Keratinocyte (primary cell): Measurements from ENCODE around the gene CD96. TPM values are rescaled to one million over a fixed set of nuclear protein-coding genes. Genes with fewer than 3 reads are reported as not detected.

Source experiments
- DNase-seq: peaks from one replicate; pipeline ENCODE4 v3.0.0-alpha.2; 2011; ENCODE audit warnings: low read depth, missing footprints, low spot score
- FAIRE-seq: peaks from 2 replicates; lab custom pipeline; 2011; peaks lifted over from hg19 to GRCh38; lab: Jason Lieb, UNC
- H2AFZ ChIP-seq: 2 replicates; pipeline ENCODE4 v1.6.0; 2012; ENCODE audit warnings: low read length, control low read depth, inconsistent platforms; ENCODE audit not compliant: control insufficient read depth
- H3K27ac ChIP-seq: 2 replicates; pipeline ENCODE4 v1.5.1; 2011; ENCODE audit warnings: low read length; ENCODE audit not compliant: control insufficient read depth, insufficient read depth
- H3K27me3 ChIP-seq: 3 replicates; pipeline ENCODE4 v1.6.0; 2011; ENCODE audit warnings: low read length; ENCODE audit not compliant: control insufficient read depth, insufficient read depth; ENCODE audit errors: extremely low read depth
- H3K36me3 ChIP-seq, 2 experiments: 2 replicates in 1 of 2; 3 replicates in 1 of 2; pipeline ENCODE4 v1.5.1; 2011; ENCODE audit warnings: low read length in 2 of 2, mild to moderate bottlenecking in 1 of 2; ENCODE audit not compliant: control insufficient read depth in 2 of 2, insufficient read depth in 2 of 2; ENCODE audit errors: extremely low read depth in 1 of 2
- H3K4me1 ChIP-seq: 3 replicates; pipeline ENCODE4 v1.5.1; 2011; ENCODE audit warnings: low read length; ENCODE audit not compliant: control insufficient read depth, insufficient read depth; ENCODE audit errors: extremely low read depth
- H3K4me2 ChIP-seq: 3 replicates; pipeline ENCODE4 v1.6.0; 2011; ENCODE audit warnings: low read depth, low read length; ENCODE audit not compliant: control insufficient read depth, insufficient read depth; ENCODE audit errors: extremely low read depth
- H3K4me3 ChIP-seq, 3 experiments: fragments of 200-600 bp in 1 of 3; sonication (generic) in 1 of 3; 2 replicates in 2 of 3; 3 replicates in 1 of 3; pipeline ENCODE4 v1.5.1; 2011 to 2016; ENCODE audit warnings: low read length in 3 of 3, mild to moderate bottlenecking in 3 of 3, control low read depth in 2 of 3, inconsistent platforms in 1 of 3, low read depth in 1 of 3, mixed read lengths in 1 of 3, mixed run types in 1 of 3, moderate library complexity in 1 of 3; ENCODE audit not compliant: control insufficient read depth in 2 of 3, insufficient read depth in 2 of 3; ENCODE audit errors: extremely low read depth in 1 of 3
- H3K79me2 ChIP-seq: 2 replicates; pipeline ENCODE4 v1.6.0; 2012; ENCODE audit warnings: low read length; ENCODE audit not compliant: control insufficient read depth, insufficient read depth
- H3K9ac ChIP-seq: 3 replicates; pipeline ENCODE4 v1.6.0; 2011; ENCODE audit warnings: low read length; ENCODE audit not compliant: control insufficient read depth, insufficient read depth; ENCODE audit errors: extremely low read depth
- H3K9me1 ChIP-seq: 3 replicates; pipeline ENCODE4 v1.6.0; 2011; ENCODE audit warnings: low read length; ENCODE audit not compliant: control insufficient read depth, insufficient read depth; ENCODE audit errors: extremely low read depth
- H3K9me3 ChIP-seq: 2 replicates; pipeline ENCODE4 v1.5.1; 2012; ENCODE audit warnings: low read depth, low read length; ENCODE audit not compliant: control insufficient read depth
- H4K20me1 ChIP-seq: 3 replicates; pipeline ENCODE4 v1.6.0; 2011; ENCODE audit warnings: low read length; ENCODE audit not compliant: control insufficient read depth, insufficient read depth; ENCODE audit errors: extremely low read depth
- CTCF ChIP-seq, 3 experiments: IDR thresholded peaks in 1 of 3; conservative IDR thresholded peaks in 1 of 3; optimal IDR thresholded peaks in 1 of 3; 2 replicates in 2 of 3; 3 replicates in 1 of 3; pipeline versions ENCODE3 to v1.5.1; 2011; ENCODE audit warnings: low read length in 3 of 3, mild to moderate bottlenecking in 3 of 3, moderate library complexity in 2 of 3, control low read depth in 1 of 3, inconsistent platforms in 1 of 3; ENCODE audit not compliant: insufficient read depth in 2 of 3; ENCODE audit errors: extremely low read depth in 1 of 3
- EZH2 ChIP-seq: IDR thresholded peaks from one replicate; pipeline ENCODE4 v1.6.1; 2012; ENCODE audit warnings: inconsistent platforms, mild to moderate bottlenecking, low read length, moderate library complexity
- dilution Hi-C: fragments of 300-500 bp; cut with MboI; formaldehyde crosslinking; loops from one replicate; pipeline ENCODE4 v1.7.0; 2020; ENCODE audit warnings: low sequenced_read_pairs; ENCODE audit not compliant: extremely low pct_ligation_motif_present
- polyA plus RNA-seq, 5 experiments: library from polyadenylated mRNA; depleted of rRNA in 3 of 5; stranded (reverse) in 3 of 5; stranded (forward) in 1 of 5; unstranded in 1 of 5; fragments of >200 nt; gene quantifications; 1 replicate in 1 of 5; 2 replicates in 3 of 5; 3 replicates in 1 of 5; pipeline versions ENCODE4 v1.2.1 to v1.2.3, GENCODE V29; 2011 to 2012; ENCODE audit warnings: missing spikeins in 2 of 5, low read depth in 1 of 5, low replicate concordance in 1 of 5

CD96 gene
- polyA plus RNA-seq, 1 donor (not counting 4 experiments of a cell fraction or from before 2014, with no cell fraction given) = 0.13 TPM

- Histone ChIP-seq H3K9me1 (no peaks in the 10 kb centered on the region), H2AFZ (no peak overlapping the region), H3K4me3 (peak overlapping the region; percentile 59 to 96 (median 89)), H3K4me2 (peak overlapping the region; percentile 83), H3K4me1 (peaks cover 36% of the 10 kb centered on the region), H3K9ac (peak overlapping the region; percentile 92), H3K36me3 (peaks cover 3 to 19% of the 10 kb centered on the region in 2 experiments), H3K27me3 (no peaks in the 10 kb centered on the region), H3K79me2 (peaks cover 42% of the 10 kb centered on the region), H3K27ac (peak overlapping the region; percentile 94), H3K9me3 (no peaks in the 10 kb centered on the region), H4K20me1 (no peaks in the 10 kb centered on the region)
- TF ChIP-seq EZH2 = no peak
- TF ChIP-seq CTCF (optimal IDR thresholded peaks at IDR 0.05 in 1 of 3, IDR thresholded peaks at IDR 0.05 in 1 of 3, conservative IDR thresholded peaks at IDR 0.05 in 1 of 3; ENCODE audit: extremely low read depth in 1 of 3, insufficient read depth in 2 of 3, low read length in 3 of 3) = no peak
- dilution Hi-C loops = loop anchor here (25.0 kb wide), 1 partner anchor 94 kb away; no protein-coding TSS in a partner anchor
- FAIRE-seq = peak; percentile 88
- no peak for DNase-seq
Observed at GRCh38 chr3:111592936-111593335, 50.9 kb downstream of the CD96 start.

GRCh38 chr3:111593666-111594065 lies 51.7 kb downstream of the CD96 start:
- DNase-seq = no peak
- peaks cover 3 to 19% of the 10 kb centered on the region in 2 experiments for H3K36me3 ChIP-seq
- peak; percentile 9 for FAIRE-seq
- peak overlapping the region; percentile 59 to 96 (median 89) for H3K4me3 ChIP-seq
- dilution Hi-C loops = loop anchor here (25.0 kb wide), 1 partner anchor 94 kb away; no protein-coding TSS in a partner anchor
- no peaks in the 10 kb centered on the region for H3K27me3 ChIP-seq
- H3K27ac ChIP-seq = peak overlapping the region; percentile 94
- H3K4me1 ChIP-seq = peaks cover 31% of the 10 kb centered on the region
- no peaks in the 10 kb centered on the region for H3K9me3 ChIP-seq
- H3K9ac ChIP-seq = peak overlapping the region; percentile 92
- TF ChIP-seq CTCF (optimal IDR thresholded peaks at IDR 0.05 in 1 of 3, IDR thresholded peaks at IDR 0.05 in 1 of 3, conservative IDR thresholded peaks at IDR 0.05 in 1 of 3; ENCODE audit: extremely low read depth in 1 of 3, insufficient read depth in 2 of 3, low read length in 3 of 3) = no peak
- no peak for TF ChIP-seq EZH2
- H3K4me2 ChIP-seq = peak overlapping the region; percentile 83
- no peak overlapping the region for H2AFZ ChIP-seq
- H3K79me2 ChIP-seq = peaks cover 42% of the 10 kb centered on the region
- no peaks in the 10 kb centered on the region for H3K9me1 ChIP-seq
- no peaks in the 10 kb centered on the region for H4K20me1 ChIP-seq
